Uterus (tissue), 4 donors: ENCODE results near the gene ACTRT2. TPM values are rescaled to one million over a fixed set of nuclear protein-coding genes. Genes with fewer than 3 reads are reported as not detected.

Source experiments
- DNase-seq, 2 donors: peaks; one replicate each; pipeline ENCODE4 v3.0.0-alpha.2; 2019 to 2020
- H3K27ac ChIP-seq, 2 donors: fragments of 200-600 bp; sonication (generic); 1 replicate in 1 of 2; 2 replicates in 1 of 2; pipeline ENCODE4 v1.5.1; 2016 to 2018
- H3K27me3 ChIP-seq, 2 donors: fragments of 200-600 bp; sonication (generic); one replicate each; pipeline ENCODE4 v1.5.1; 2018 to 2019; ENCODE audit warnings: control low read depth in 1 of 2
- H3K36me3 ChIP-seq, 2 donors: fragments of 200-600 bp; sonication (generic); one replicate each; pipeline ENCODE4 v1.5.1; 2019; ENCODE audit warnings: control low read depth in 1 of 2
- H3K4me1 ChIP-seq, 2 donors: fragments of 200-600 bp; sonication (generic); one replicate each; pipeline ENCODE4 v1.5.1; 2018 to 2019; ENCODE audit warnings: control low read depth in 1 of 2
- H3K4me3 ChIP-seq, 2 donors: fragments of 200-600 bp; sonication (generic); 1 replicate in 1 of 2; 2 replicates in 1 of 2; pipeline ENCODE4 v1.5.1; 2018 to 2019; ENCODE audit warnings: mild to moderate bottlenecking in 1 of 2
- H3K9me3 ChIP-seq, 2 donors: fragments of 200-600 bp; sonication (generic); one replicate each; pipeline ENCODE4 v1.5.1; 2019; ENCODE audit warnings: control low read depth in 1 of 2
- CTCF ChIP-seq, 4 experiments: fragments of 200-600 bp in 2 of 4; fragments of 450-650 bp in 2 of 4; sonication (generic) in 2 of 4; IDR thresholded peaks; one replicate each; pipeline ENCODE4 v1.5.1; 2016 to 2019; ENCODE audit warnings: antibody characterized with exemption in 4 of 4, mild to moderate bottlenecking in 2 of 4, moderate library complexity in 1 of 4
- POLR2A ChIP-seq, 2 donors: fragments of 450-650 bp; IDR thresholded peaks; one replicate each; pipeline ENCODE4 v1.6.1; 2016; ENCODE audit warnings: antibody characterized with exemption in 2 of 2, mild to moderate bottlenecking in 1 of 2, moderate library complexity in 1 of 2
- intact Hi-C: fragments of 100-400 bp; cut with DNase I; formaldehyde crosslinking; loops from one replicate; pipeline ENCODE4 v1.15.1; 2023; ENCODE audit warnings: low total_unique reads
- total RNA-seq, 4 donors: library from RNA; depleted of rRNA in 3 of 4; stranded (reverse); fragments of >200 nt in 3 of 4; gene quantifications; one replicate each; pipeline versions ENCODE4 v1.1.0 to v1.2.4, GENCODE V29; 2014 to 2023
- donor health status: DM: yes; HTN: yes; CAD: no.

Gene ACTRT2
- total RNA-seq, 4 donors from 2014 or later = not detected

- Histone ChIP-seq H3K4me3 (peak within 1 kb of the TSS; percentile 41 to 97), H3K27me3 (peaks cover 23 to 60% of the 10 kb centered on the region in 2 donors), H3K27ac (peak within 1 kb of the TSS; percentile 41 to 71), H3K36me3 (no peaks in the 10 kb centered on the region), H3K4me1 (peaks cover 0 to 23% of the 10 kb centered on the region in 2 donors), H3K9me3 (no peaks in the 10 kb centered on the region)
- peak in 1 of 2 donors; percentile 22 for DNase-seq
- TF ChIP-seq CTCF (IDR thresholded peaks at IDR 0.05) = no peak
- no peak for TF ChIP-seq POLR2A (IDR thresholded peaks at IDR 0.05)
- intact Hi-C loops = no loop called here
Measured at GRCh38 chr1:3068564-3069431, 47.5 kb downstream of the ACTRT2 start, which contains the start of gene PRDM16. Gene PRDM16 (plus strand): TSS chr1:3069203. CDS start chr1:3069260, 57 bp downstream.

- Histone ChIP-seq H3K36me3 (no peaks in the 10 kb centered on the region), H3K27ac (peak overlapping the region; percentile 41 to 71), H3K4me3 (peak overlapping the region; percentile 41 to 97), H3K27me3 (peaks cover 19 to 54% of the 10 kb centered on the region in 2 donors), H3K4me1 (peaks cover 0 to 23% of the 10 kb centered on the region in 2 donors), H3K9me3 (no peaks in the 10 kb centered on the region)
- intact Hi-C loops = no loop called here
- DNase-seq = peak in 1 of 2 donors; percentile 50
- TF ChIP-seq POLR2A (IDR thresholded peaks at IDR 0.05) = no peak
- TF ChIP-seq CTCF (IDR thresholded peaks at IDR 0.05) = peak; percentile 22 to 27 (median 24)
Measured at GRCh38 chr1:3069491-3070308, 48.4 kb downstream of the ACTRT2 start.

- intact Hi-C loops = no loop called here
- no peaks in the 10 kb centered on the region for H3K9me3 ChIP-seq
- peak overlapping the region; percentile 41 to 97 for H3K4me3 ChIP-seq
- no peak for TF ChIP-seq POLR2A (IDR thresholded peaks at IDR 0.05)
- no peak for TF ChIP-seq CTCF (IDR thresholded peaks at IDR 0.05)
- H3K36me3 ChIP-seq = no peaks in the 10 kb centered on the region
- no peak for DNase-seq
- peak overlapping the region; percentile 23 to 41 for H3K27ac ChIP-seq
- H3K4me1 ChIP-seq = peaks cover 0 to 23% of the 10 kb centered on the region in 2 donors
- H3K27me3 ChIP-seq = peaks cover 19 to 48% of the 10 kb centered on the region in 2 donors
Measured at GRCh38 chr1:3070309-3070643, 49.0 kb downstream of the ACTRT2 start.

- Histone ChIP-seq H3K27me3 (peaks cover 19 to 42% of the 10 kb centered on the region in 2 donors), H3K27ac (peak overlapping the region in 1 of 2 donors; percentile 23), H3K9me3 (no peaks in the 10 kb centered on the region), H3K36me3 (no peaks in the 10 kb centered on the region), H3K4me1 (peaks cover 0 to 23% of the 10 kb centered on the region in 2 donors), H3K4me3 (peak overlapping the region; percentile 41 to 97)
- TF ChIP-seq POLR2A (IDR thresholded peaks at IDR 0.05) = no peak
- no peak for TF ChIP-seq CTCF (IDR thresholded peaks at IDR 0.05)
- no peak for DNase-seq
- intact Hi-C loops = no loop called here
Measured at GRCh38 chr1:3070644-3071564, 49.6 kb downstream of the ACTRT2 start.
